Measurements from ENCODE around the gene PRELID3B.

PRELID3B gene

DNA sequence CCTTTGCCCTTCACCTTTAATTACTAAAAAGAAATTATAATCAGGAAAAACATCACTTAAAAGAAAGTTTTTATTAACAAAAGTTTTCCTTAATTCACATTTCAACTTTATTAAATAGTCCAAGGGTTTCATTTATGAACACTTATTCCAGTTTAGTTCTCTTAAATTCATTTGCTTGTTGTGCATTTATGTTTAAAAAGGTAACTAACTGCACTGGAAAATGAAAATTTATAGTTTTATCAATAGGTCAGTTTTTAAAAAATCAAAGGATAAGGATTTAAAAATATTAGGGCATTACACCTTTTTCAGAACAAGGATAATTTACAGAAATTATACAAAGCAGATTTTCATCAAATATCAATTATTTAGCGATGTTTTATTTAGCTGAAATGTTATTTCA is 9.5 kb downstream of the PRELID3B start:
- DNase-seq (ENCODE audit: insufficient read length, low spot score) (no peak), FAIRE-seq (no peak)
- TF ChIP-seq, protein P1, sequence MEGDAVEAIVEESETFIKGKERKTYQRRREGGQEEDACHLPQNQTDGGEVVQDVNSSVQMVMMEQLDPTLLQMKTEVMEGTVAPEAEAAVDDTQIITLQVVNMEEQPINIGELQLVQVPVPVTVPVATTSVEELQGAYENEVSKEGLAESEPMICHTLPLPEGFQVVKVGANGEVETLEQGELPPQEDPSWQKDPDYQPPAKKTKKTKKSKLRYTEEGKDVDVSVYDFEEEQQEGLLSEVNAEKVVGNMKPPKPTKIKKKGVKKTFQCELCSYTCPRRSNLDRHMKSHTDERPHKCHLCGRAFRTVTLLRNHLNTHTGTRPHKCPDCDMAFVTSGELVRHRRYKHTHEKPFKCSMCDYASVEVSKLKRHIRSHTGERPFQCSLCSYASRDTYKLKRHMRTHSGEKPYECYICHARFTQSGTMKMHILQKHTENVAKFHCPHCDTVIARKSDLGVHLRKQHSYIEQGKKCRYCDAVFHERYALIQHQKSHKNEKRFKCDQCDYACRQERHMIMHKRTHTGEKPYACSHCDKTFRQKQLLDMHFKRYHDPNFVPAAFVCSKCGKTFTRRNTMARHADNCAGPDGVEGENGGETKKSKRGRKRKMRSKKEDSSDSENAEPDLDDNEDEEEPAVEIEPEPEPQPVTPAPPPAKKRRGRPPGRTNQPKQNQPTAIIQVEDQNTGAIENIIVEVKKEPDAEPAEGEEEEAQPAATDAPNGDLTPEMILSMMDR (IDR thresholded peaks at IDR 0.05; ENCODE audit: insufficient read depth, missing control alignments): no peak

DNA sequence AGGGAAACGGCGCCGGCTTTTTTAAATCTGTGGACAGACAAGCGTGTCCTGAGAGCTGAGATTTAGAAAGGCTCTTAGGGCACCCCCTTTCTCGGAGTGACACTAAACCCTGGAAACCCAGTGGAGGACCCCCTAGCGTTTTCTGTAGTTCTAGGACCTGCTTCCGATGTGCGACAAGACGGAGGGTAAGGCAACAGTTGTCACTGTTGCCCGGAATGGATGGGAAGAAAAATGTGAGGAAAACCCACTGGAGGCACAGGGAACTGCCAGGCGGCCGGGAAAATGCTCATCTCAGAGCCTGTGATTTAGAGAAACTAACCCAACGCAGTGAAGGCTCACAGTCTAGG is 9.9 kb downstream of the PRELID3B start:
- no peak for FAIRE-seq
- TF ChIP-seq, protein P1 (IDR thresholded peaks at IDR 0.05; ENCODE audit: insufficient read depth, missing control alignments): no peak
- no peak for DNase-seq (ENCODE audit: insufficient read length, low spot score)

DNA sequence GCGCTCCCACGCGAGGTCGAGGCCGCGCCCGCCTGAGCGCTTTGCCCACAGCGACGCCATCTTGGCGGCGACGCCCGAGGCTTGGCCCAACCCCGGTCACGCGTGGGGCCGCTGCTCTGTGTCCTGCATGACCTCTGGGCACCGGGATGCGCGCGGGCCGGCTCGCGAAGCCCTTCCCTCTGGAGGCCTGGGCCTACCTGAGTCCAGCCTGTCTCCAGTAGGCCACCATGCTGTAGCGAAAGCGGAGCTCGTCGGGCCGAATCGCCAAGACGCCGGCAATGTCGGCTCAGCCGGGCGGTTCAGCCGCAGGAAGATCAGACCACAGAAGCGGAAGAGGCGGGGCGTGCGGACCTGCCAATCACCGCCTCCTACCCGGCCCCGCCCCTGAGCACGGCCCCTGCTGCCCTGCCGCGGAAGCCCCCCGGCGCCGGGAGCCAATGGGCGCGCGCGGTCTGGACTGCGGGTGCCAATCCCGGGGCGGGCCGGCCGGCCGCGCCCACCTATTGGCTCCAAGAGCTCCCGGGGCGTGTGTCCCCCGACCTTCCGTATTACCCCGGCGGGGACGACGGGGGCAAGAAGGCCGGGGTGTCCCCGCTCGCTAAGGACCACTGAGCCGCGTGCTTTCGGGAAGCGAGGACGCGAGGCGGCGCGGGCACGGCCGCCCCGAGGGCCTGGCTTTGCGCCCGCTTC is 10.4 kb downstream of the PRELID3B start, which contains the start of gene ATP5F1E:
ATP5F1E (minus strand) TSS at position 313 of the 690 bp plus-strand sequence; CDS start at position 229, 84 bp downstream.
- DNase-seq (ENCODE audit: insufficient read length, low spot score) (peak; percentile 54), FAIRE-seq (no peak)
- TF ChIP-seq, protein P1 (IDR thresholded peaks at IDR 0.05; ENCODE audit: insufficient read depth, missing control alignments): no peak

DNA sequence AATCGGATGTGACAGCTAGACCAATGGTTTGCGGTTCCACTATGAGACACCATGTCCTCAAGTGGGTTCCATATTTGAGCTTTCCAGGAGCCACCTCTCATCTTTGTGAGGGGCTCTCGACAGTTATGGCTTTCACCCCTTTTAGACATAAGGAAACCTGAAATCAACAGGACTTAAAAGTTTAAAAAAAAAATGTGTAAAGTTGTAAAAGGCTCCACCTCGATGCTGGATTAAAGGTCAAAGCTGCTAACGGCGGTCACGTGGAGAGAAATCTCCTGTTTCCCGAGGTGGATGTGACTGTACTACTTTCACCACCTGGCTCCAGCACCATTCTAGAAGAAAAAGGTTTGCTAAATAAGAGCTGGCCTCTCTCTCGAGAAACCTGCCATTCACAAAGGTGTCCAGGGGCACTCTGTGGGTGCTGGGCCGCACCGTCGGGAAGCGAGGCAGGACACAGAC is 11.0 kb downstream of the PRELID3B start:
- FAIRE-seq (no peak), DNase-seq (ENCODE audit: insufficient read length, low spot score) (no peak)
- TF ChIP-seq, protein P1 (IDR thresholded peaks at IDR 0.05; ENCODE audit: insufficient read depth, missing control alignments): no peak

DNA sequence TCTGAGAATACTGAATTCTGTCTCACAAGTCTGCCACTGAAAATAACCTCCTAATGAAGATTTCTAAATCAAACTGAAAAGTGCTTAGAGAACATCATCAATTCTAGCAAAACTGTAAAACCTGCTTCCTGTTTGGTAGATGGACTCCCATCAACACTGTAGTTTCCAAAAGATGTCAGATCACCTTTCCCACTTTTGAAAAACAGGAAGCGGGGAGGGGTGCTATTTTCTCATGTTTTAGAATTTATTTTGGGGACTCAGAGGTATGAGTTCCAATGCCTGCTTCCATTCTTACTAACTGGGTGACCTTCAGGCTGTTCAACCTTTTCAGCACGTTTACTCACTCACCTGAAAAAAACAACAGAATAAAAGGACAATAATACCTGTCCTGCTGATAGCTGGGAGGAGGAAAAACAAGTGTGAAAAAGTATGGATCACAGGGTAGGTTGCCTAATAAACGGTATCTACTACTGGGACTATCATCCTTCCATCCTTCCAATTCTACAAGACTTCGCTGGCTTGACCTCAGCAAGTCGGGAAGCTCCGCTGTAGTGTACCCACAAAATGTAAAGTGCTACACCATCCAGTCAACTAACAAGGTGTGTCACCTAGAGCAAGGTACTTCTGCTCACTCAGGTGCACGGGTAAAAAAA is 11.5 kb downstream of the PRELID3B start:
- DNase-seq (ENCODE audit: insufficient read length, low spot score): no peak
- TF ChIP-seq, protein P1 (IDR thresholded peaks at IDR 0.05; ENCODE audit: insufficient read depth, missing control alignments): no peak
- FAIRE-seq: no peak

DNA sequence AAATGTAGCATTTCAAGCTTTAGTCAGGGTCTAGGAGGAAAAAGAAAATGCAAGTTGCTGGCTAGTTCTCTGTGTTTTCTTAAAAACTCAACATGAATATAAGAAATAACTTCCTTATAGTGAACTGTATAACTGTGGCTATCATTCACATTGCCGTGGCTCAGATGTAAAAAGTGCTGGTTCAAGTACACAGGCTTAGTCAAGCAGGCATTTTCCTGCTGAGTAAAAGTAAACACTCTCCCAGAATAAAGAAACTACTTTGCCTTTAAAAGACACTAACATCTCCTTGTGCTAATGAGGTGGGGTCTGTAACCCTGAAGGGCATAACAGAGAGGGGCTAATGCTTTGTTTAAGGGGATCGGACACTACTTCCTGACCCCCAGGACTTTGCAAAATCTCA is 13.8 kb downstream of the PRELID3B start:
- FAIRE-seq: no peak
- TF ChIP-seq, protein P1 (IDR thresholded peaks at IDR 0.05; ENCODE audit: insufficient read depth, missing control alignments): no peak

More for the DNA sequence above, 13.8 kb downstream of the PRELID3B start:
- DNase-seq (ENCODE audit: insufficient read length, low spot score): no peak

All from D721Med (cell line).